Activated T-cell treated with anti-CD3 and anti-CD28 coated beads, Interleukin-2, amount 50 U/mL, for 4 hours (primary cell): ENCODE measurements around the gene TSBP1. TPM values are rescaled to one million over a fixed set of nuclear protein-coding genes. Genes with fewer than 3 reads are reported as not detected.
A peak's percentile ranks its signal among the peaks of the same experiment; 100 is the strongest.

Source experiments
- ATAC-seq, 2 donors: fragments of 200-7000 bp; cut with Tn5 transposase; one replicate each; pipeline ENCODE4 v1.10.0; 2021
- DNase-seq: peaks from one replicate; pipeline ENCODE4 v3.0.0-alpha.2; 2020
- H3K27me3 Mint-ChIP-seq: one replicate; pipeline ENCODE4 v1.8.0; 2021; ENCODE audit warnings: low read depth, mixed read lengths
- H3K36me3 Mint-ChIP-seq: one replicate; pipeline ENCODE4 v1.8.0; 2022; ENCODE audit warnings: mixed read lengths; ENCODE audit not compliant: insufficient read depth
- H3K4me1 Mint-ChIP-seq: one replicate; pipeline ENCODE4 v1.8.0; 2021; ENCODE audit warnings: low read depth, mixed read lengths
- H3K4me3 Mint-ChIP-seq: one replicate; pipeline ENCODE4 v1.8.0; 2021; ENCODE audit warnings: mild to moderate bottlenecking, moderate library complexity, mixed read lengths
- H3K9me3 Mint-ChIP-seq: one replicate; pipeline ENCODE4 v1.8.0; 2021; ENCODE audit warnings: mixed read lengths
- total RNA-seq, 3 donors: library from RNA; stranded (reverse); gene quantifications; one replicate each; pipeline ENCODE4 v1.2.1, GENCODE V29; 2021

Gene TSBP1
- not detected for total RNA-seq

GRCh38 chr6:32371803-32372202 lies at the start of gene TSBP1:
Gene TSBP1 (minus strand): TSS chr6:32371903. CDS start chr6:32371706, 197 bp downstream.
- no peaks in the 10 kb centered on the region for H3K9me3 Mint-ChIP-seq
- no peaks in the 10 kb centered on the region for H3K4me1 Mint-ChIP-seq
- DNase-seq (no peak), ATAC-seq (no peak)
- peaks cover 34% of the 10 kb centered on the region for H3K27me3 Mint-ChIP-seq
- H3K4me3 Mint-ChIP-seq = no peak within 1 kb of the TSS
- H3K36me3 Mint-ChIP-seq = no peaks in the 10 kb centered on the region

- Mint-ChIP-seq H3K36me3 (no peaks in the 10 kb centered on the region), H3K4me3 (no peak overlapping the region), H3K27me3 (peaks cover 49% of the 10 kb centered on the region), H3K4me1 (peaks cover 6% of the 10 kb centered on the region), H3K9me3 (no peaks in the 10 kb centered on the region)
- ATAC-seq (no peak), DNase-seq (no peak)
Measured at GRCh38 chr6:32416036-32416435, 44.3 kb upstream of the TSBP1 start.

GRCh38 chr6:32415521-32416019 lies 43.9 kb upstream of the TSBP1 start:
- Mint-ChIP-seq H3K36me3 (no peaks in the 10 kb centered on the region), H3K9me3 (no peaks in the 10 kb centered on the region), H3K27me3 (peaks cover 49% of the 10 kb centered on the region), H3K4me1 (peaks cover 6% of the 10 kb centered on the region), H3K4me3 (no peak overlapping the region)
- peak; percentile 73 for DNase-seq
- ATAC-seq = peak; percentile 65 to 79

GRCh38 chr6:32413427-32414047 lies 41.8 kb upstream of the TSBP1 start:
- peak; percentile 84 to 86 for ATAC-seq
- Mint-ChIP-seq H3K4me1 (peaks cover 6% of the 10 kb centered on the region), H3K36me3 (no peaks in the 10 kb centered on the region), H3K4me3 (no peak overlapping the region), H3K9me3 (no peaks in the 10 kb centered on the region), H3K27me3 (peaks cover 39% of the 10 kb centered on the region)
- DNase-seq = peak; percentile 85

- DNase-seq = no peak
- Mint-ChIP-seq H3K9me3 (no peaks in the 10 kb centered on the region), H3K36me3 (no peaks in the 10 kb centered on the region), H3K4me3 (no peak overlapping the region), H3K4me1 (peaks cover 6% of the 10 kb centered on the region), H3K27me3 (peaks cover 48% of the 10 kb centered on the region)
- no peak for ATAC-seq
Measured at GRCh38 chr6:32411566-32412327, 40.0 kb upstream of the TSBP1 start.

GRCh38 chr6:32410906-32411305 lies 39.2 kb upstream of the TSBP1 start:
- ATAC-seq = no peak
- H3K4me1 Mint-ChIP-seq = peaks cover 6% of the 10 kb centered on the region
- H3K36me3 Mint-ChIP-seq = no peaks in the 10 kb centered on the region
- no peak overlapping the region for H3K4me3 Mint-ChIP-seq
- H3K27me3 Mint-ChIP-seq = peaks cover 50% of the 10 kb centered on the region
- DNase-seq = no peak
- no peaks in the 10 kb centered on the region for H3K9me3 Mint-ChIP-seq

- H3K27me3 Mint-ChIP-seq = peaks cover 45% of the 10 kb centered on the region
- H3K36me3 Mint-ChIP-seq = no peaks in the 10 kb centered on the region
- H3K9me3 Mint-ChIP-seq = no peaks in the 10 kb centered on the region
- H3K4me1 Mint-ChIP-seq = no peaks in the 10 kb centered on the region
- H3K4me3 Mint-ChIP-seq = no peak within 1 kb of the TSS
- no peak for ATAC-seq
- DNase-seq = no peak
Measured at GRCh38 chr6:32406857-32407256, 35.2 kb upstream of the TSBP1 start, which contains the start of gene BTNL2. Gene BTNL2 (minus strand): TSS chr6:32407181. CDS start chr6:32407123, 58 bp downstream.

- Mint-ChIP-seq H3K9me3 (no peaks in the 10 kb centered on the region), H3K4me3 (no peak overlapping the region), H3K4me1 (no peaks in the 10 kb centered on the region), H3K36me3 (no peaks in the 10 kb centered on the region), H3K27me3 (peaks cover 47% of the 10 kb centered on the region)
- DNase-seq (no peak), ATAC-seq (no peak)
Measured at GRCh38 chr6:32406197-32406596, 34.5 kb upstream of the TSBP1 start.

GRCh38 chr6:32405656-32406055 lies 34.0 kb upstream of the TSBP1 start:
- Mint-ChIP-seq H3K9me3 (no peaks in the 10 kb centered on the region), H3K4me1 (no peaks in the 10 kb centered on the region), H3K27me3 (peaks cover 48% of the 10 kb centered on the region), H3K36me3 (no peaks in the 10 kb centered on the region), H3K4me3 (no peak overlapping the region)
- DNase-seq (no peak), ATAC-seq (no peak)

GRCh38 chr6:32402812-32403211 lies 31.1 kb upstream of the TSBP1 start:
- no peaks in the 10 kb centered on the region for H3K4me1 Mint-ChIP-seq
- peaks cover 50% of the 10 kb centered on the region for H3K27me3 Mint-ChIP-seq
- H3K9me3 Mint-ChIP-seq = no peaks in the 10 kb centered on the region
- no peak overlapping the region for H3K4me3 Mint-ChIP-seq
- no peak for ATAC-seq
- no peak for DNase-seq
- no peaks in the 10 kb centered on the region for H3K36me3 Mint-ChIP-seq

- peaks cover 38% of the 10 kb centered on the region for H3K27me3 Mint-ChIP-seq
- H3K9me3 Mint-ChIP-seq = no peaks in the 10 kb centered on the region
- ATAC-seq = no peak
- DNase-seq = no peak
- H3K4me3 Mint-ChIP-seq = no peak overlapping the region
- no peaks in the 10 kb centered on the region for H3K36me3 Mint-ChIP-seq
- H3K4me1 Mint-ChIP-seq = no peaks in the 10 kb centered on the region
Measured at GRCh38 chr6:32401284-32401963, 29.7 kb upstream of the TSBP1 start.

- DNase-seq (no peak), ATAC-seq (peak in 1 of 2 donors; percentile 28)
- Mint-ChIP-seq H3K4me1 (no peaks in the 10 kb centered on the region), H3K9me3 (no peaks in the 10 kb centered on the region), H3K27me3 (peaks cover 31% of the 10 kb centered on the region), H3K36me3 (no peaks in the 10 kb centered on the region), H3K4me3 (no peak overlapping the region)
Measured at GRCh38 chr6:32397252-32397920, 25.7 kb upstream of the TSBP1 start.

GRCh38 chr6:32396028-32396427 lies 24.3 kb upstream of the TSBP1 start:
- Mint-ChIP-seq H3K4me1 (no peaks in the 10 kb centered on the region), H3K36me3 (no peaks in the 10 kb centered on the region), H3K9me3 (no peaks in the 10 kb centered on the region), H3K4me3 (no peak overlapping the region), H3K27me3 (peaks cover 26% of the 10 kb centered on the region)
- ATAC-seq = no peak
- no peak for DNase-seq
